OCI-LY1 (cell line): Measurements from ENCODE around the gene CBX6.

Experiments
- H2AFZ ChIP-seq: fragments of 200-600 bp; sonication (generic), shearing (Covaris generic); 2 replicates; pipeline ENCODE4 v1.6.0; 2014; ENCODE audit warnings: antibody characterized with exemption, mild to moderate bottlenecking, low read length
- H3F3A ChIP-seq: fragments of 200-600 bp; sonication (generic), shearing (Covaris generic); 2 replicates; pipeline ENCODE4 v1.6.0; 2014; ENCODE audit warnings: mild to moderate bottlenecking, antibody characterized with exemption, low read length, moderate library complexity; ENCODE audit not compliant: insufficient read depth
- H3K27ac ChIP-seq: fragments of 200-600 bp; sonication (generic); 2 replicates; pipeline ENCODE4 v1.5.1; 2014; ENCODE audit warnings: low read length, mixed run types, mild to moderate bottlenecking, low read depth; ENCODE audit not compliant: poor library complexity, severe bottlenecking
- H3K27me3 ChIP-seq: fragments of 200-600 bp; sonication (generic); 2 replicates; pipeline ENCODE4 v1.6.0; 2014; ENCODE audit warnings: antibody characterized with exemption, mild to moderate bottlenecking, low read length, moderate library complexity; ENCODE audit not compliant: insufficient read depth
- H3K36me3 ChIP-seq: fragments of 200-600 bp; sonication (generic); 2 replicates; pipeline ENCODE4 v1.6.1; 2014; ENCODE audit warnings: mild to moderate bottlenecking, antibody characterized with exemption, low read length, moderate library complexity, mixed read lengths; ENCODE audit not compliant: insufficient read depth
- H3K4me1 ChIP-seq: fragments of 200-600 bp; sonication (generic); 2 replicates; pipeline ENCODE4 v1.5.1; 2014; ENCODE audit warnings: mild to moderate bottlenecking, low read length, moderate library complexity; ENCODE audit not compliant: insufficient read depth, severe bottlenecking
- H3K4me2 ChIP-seq: fragments of 200-600 bp; sonication (generic), shearing (Covaris generic); 2 replicates; pipeline ENCODE4 v1.6.1; 2014; ENCODE audit warnings: low read length
- H3K4me3 ChIP-seq: fragments of 200-600 bp; sonication (generic); 2 replicates; pipeline ENCODE4 v1.5.1; 2014; ENCODE audit warnings: low read length, low read depth, mild to moderate bottlenecking, mixed read lengths; ENCODE audit not compliant: poor library complexity, severe bottlenecking
- H3K79me2 ChIP-seq: fragments of 200-600 bp; shearing (Covaris generic); 2 replicates; pipeline ENCODE4 v1.6.1; 2016; ENCODE audit warnings: mixed run types, low read length, mixed read lengths; ENCODE audit not compliant: insufficient read depth
- H3K9ac ChIP-seq: fragments of 200-600 bp; sonication (generic), shearing (Covaris generic); 2 replicates; pipeline ENCODE4 v1.6.1; 2014; ENCODE audit warnings: mild to moderate bottlenecking, low read length, mixed read lengths
- H3K9me2 ChIP-seq: fragments of 200-600 bp; sonication (generic), shearing (Covaris generic); 2 replicates; pipeline ENCODE4 v1.6.1; 2014; ENCODE audit warnings: low read depth, mild to moderate bottlenecking, low read length, mixed read lengths
- H3K9me3 ChIP-seq: fragments of 200-600 bp; shearing (Covaris generic); 2 replicates; pipeline ENCODE4 v1.6.1; 2014; ENCODE audit warnings: low read length, mixed read lengths
- H4K20me1 ChIP-seq: fragments of 200-600 bp; sonication (generic), shearing (Covaris generic); 2 replicates; pipeline ENCODE4 v1.6.0; 2016; ENCODE audit warnings: mild to moderate bottlenecking, low read length; ENCODE audit not compliant: insufficient read depth
- CTCF ChIP-seq: fragments of 200-600 bp; sonication (generic), shearing (Covaris generic); IDR thresholded peaks from 2 replicates; pipeline ENCODE4 v1.5.1; 2017; ENCODE audit warnings: mild to moderate bottlenecking, antibody characterized with exemption, low read length, moderate library complexity, mixed read lengths
- EZH2 ChIP-seq: fragments of 200-600 bp; sonication (generic), shearing (Covaris generic); IDR thresholded peaks from 2 replicates; pipeline ENCODE4 v1.8.0; 2017; ENCODE audit warnings: borderline replicate concordance, mixed run types, mild to moderate bottlenecking, antibody characterized with exemption, low read length, moderate library complexity, mixed read lengths

The CBX6 gene

GRCh38 chr22:38874529-38875222, 2.7 kb upstream of the CBX6 start:
- Histone ChIP-seq H3K9me2 (no peaks in the 10 kb centered on the region), H3K4me1 (peaks cover 22% of the 10 kb centered on the region), H3K27me3 (0 out of 2 replicates have a peak, but pooled peaks cover 5% of the 10 kb centered on the region), H3F3A (no peaks in the 10 kb centered on the region), H3K9me3 (no peaks in the 10 kb centered on the region), H3K36me3 (peaks cover 4% of the 10 kb centered on the region; the same call in 1 of the 2 replicates), H3K79me2 (no peaks in the 10 kb centered on the region), H4K20me1 (no peaks in the 10 kb centered on the region), H3K27ac (no peak overlapping the region), H3K9ac (no peak overlapping the region), H3K4me3 (no peak overlapping the region), H3K4me2 (no peak overlapping the region), H2AFZ (no peak overlapping the region)
- TF ChIP-seq CTCF (no peak), EZH2 (no peak)

- H3K9me2 ChIP-seq, result no peaks in the 10 kb centered on the region
- no peak overlapping the region for H3K4me3 ChIP-seq
Measured at GRCh38 chr22:38873469-38874411, 1.7 kb upstream of the CBX6 start.

GRCh38 chr22:38872831-38873248, 824 bp upstream of the CBX6 start:
- H3K4me2 ChIP-seq, result peak overlapping the region; percentile 84
- peaks cover 32% of the 10 kb centered on the region for H3K4me1 ChIP-seq
- H3K79me2 ChIP-seq, result no peaks in the 10 kb centered on the region
- H3K9me3 ChIP-seq, result no peaks in the 10 kb centered on the region
- no peaks in the 10 kb centered on the region for H3K9me2 ChIP-seq
- no peak overlapping the region for H2AFZ ChIP-seq
- peak overlapping the region; percentile 90 for H3K4me3 ChIP-seq
- peaks cover 20% of the 10 kb centered on the region for H3K36me3 ChIP-seq
- H3K27me3 ChIP-seq, result 0 out of 2 replicates have a peak, but pooled peaks cover 5% of the 10 kb centered on the region
- no peaks in the 10 kb centered on the region for H4K20me1 ChIP-seq
- H3K27ac ChIP-seq, result no peak overlapping the region
- no peaks in the 10 kb centered on the region for H3F3A ChIP-seq
- H3K9ac ChIP-seq, result peak overlapping the region; percentile 61
- no peak for TF ChIP-seq CTCF
- no peak for TF ChIP-seq EZH2

More at GRCh38 chr22:38873469-38874411, 1.7 kb upstream of the CBX6 start:
- Histone ChIP-seq H3K27ac (no peak overlapping the region), H2AFZ (no peak overlapping the region), H3F3A (no peaks in the 10 kb centered on the region), H3K4me1 (peaks cover 28% of the 10 kb centered on the region), H3K79me2 (no peaks in the 10 kb centered on the region), H3K4me2 (no peak overlapping the region), H3K36me3 (peaks cover 11% of the 10 kb centered on the region; the same call in 1 of the 2 replicates), H3K9ac (no peak overlapping the region), H4K20me1 (no peaks in the 10 kb centered on the region), H3K9me3 (no peaks in the 10 kb centered on the region), H3K27me3 (0 out of 2 replicates have a peak, but pooled peaks cover 5% of the 10 kb centered on the region)
- TF ChIP-seq EZH2, result no peak
- TF ChIP-seq CTCF, result no peak
